ENCODE measurements around the gene UST.

DNA sequence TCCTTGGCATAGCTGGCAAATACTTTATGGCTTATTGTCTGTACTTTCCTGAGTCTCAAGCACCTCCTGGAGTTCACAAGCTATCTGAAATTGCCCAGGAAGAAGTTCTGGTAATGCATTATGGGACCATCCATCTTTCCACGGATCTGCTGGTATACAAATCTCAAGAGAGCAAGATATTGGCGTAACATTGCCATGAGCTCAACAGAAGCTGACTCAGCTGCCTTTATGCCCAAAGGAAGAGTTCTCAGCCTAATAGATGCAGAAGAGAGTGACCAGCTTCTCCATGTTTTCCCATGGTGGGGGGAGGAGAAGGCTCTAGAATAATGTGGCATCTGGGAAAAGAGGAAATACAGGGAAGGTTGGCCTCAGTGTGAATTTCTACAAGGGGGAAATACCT is 78.7 kb downstream of the UST start:
- TF ChIP-seq, protein P1, sequence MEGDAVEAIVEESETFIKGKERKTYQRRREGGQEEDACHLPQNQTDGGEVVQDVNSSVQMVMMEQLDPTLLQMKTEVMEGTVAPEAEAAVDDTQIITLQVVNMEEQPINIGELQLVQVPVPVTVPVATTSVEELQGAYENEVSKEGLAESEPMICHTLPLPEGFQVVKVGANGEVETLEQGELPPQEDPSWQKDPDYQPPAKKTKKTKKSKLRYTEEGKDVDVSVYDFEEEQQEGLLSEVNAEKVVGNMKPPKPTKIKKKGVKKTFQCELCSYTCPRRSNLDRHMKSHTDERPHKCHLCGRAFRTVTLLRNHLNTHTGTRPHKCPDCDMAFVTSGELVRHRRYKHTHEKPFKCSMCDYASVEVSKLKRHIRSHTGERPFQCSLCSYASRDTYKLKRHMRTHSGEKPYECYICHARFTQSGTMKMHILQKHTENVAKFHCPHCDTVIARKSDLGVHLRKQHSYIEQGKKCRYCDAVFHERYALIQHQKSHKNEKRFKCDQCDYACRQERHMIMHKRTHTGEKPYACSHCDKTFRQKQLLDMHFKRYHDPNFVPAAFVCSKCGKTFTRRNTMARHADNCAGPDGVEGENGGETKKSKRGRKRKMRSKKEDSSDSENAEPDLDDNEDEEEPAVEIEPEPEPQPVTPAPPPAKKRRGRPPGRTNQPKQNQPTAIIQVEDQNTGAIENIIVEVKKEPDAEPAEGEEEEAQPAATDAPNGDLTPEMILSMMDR (IDR thresholded peaks at IDR 0.05): no peak
- TF ChIP-seq EZH2 (IDR thresholded peaks at IDR 0.05; ENCODE audit: borderline replicate concordance, insufficient read depth, low read depth, low read length, poor library complexity, severe bottlenecking): no peak
